K562 (cell line): ENCODE results near the gene CAGE1. TPM values are rescaled to one million over a fixed set of nuclear protein-coding genes. Genes with fewer than 3 reads are reported as not detected.
A peak's percentile ranks its signal among the peaks of the same experiment; 100 is the strongest.

ENCODE experiments used
- ATAC-seq: fragments of 200-7000 bp; cut with Tn5 transposase; 3 replicates; pipeline ENCODE4 v1.9.1; 2020; ENCODE audit warnings: moderate library complexity
- BruUV-seq: library from RNA; stranded (reverse); fragments of 400-500 nt; replicated peaks from 2 replicates; lab custom pipeline; 2021; lab: Mats Ljungman, UMichigan
- CTCF ChIA-PET: fragments of 300-600 bp; formaldehyde crosslinking; extraction: SDS; loops from one replicate; lab custom pipeline; 2021; ENCODE audit warnings: low intra/inter-chr PET ratio; lab: Yijun Ruan, JAX
- POLR2A ChIA-PET: fragments of 300-600, 350-650 bp; sonication (Branson Sonifier 250); formaldehyde crosslinking; extraction: SDS; loops from one replicate; lab custom pipeline; 2021; ENCODE audit warnings: antibody characterized with exemption, inconsistent platforms; lab: Yijun Ruan, JAX
- DNase-seq, 4 experiments: peaks; one replicate each; pipeline versions ENCODE4 v3.0.0 to v3.0.0-alpha.2; 2011 to 2018; ENCODE audit warnings: low spot score in 3 of 4, mixed read lengths in 3 of 4; ENCODE audit errors: extremely low read depth in 1 of 4
- FAIRE-seq: peaks from 2 replicates; lab custom pipeline; 2011; peaks lifted over from hg19 to GRCh38; lab: Jason Lieb, UNC
- H2AFZ ChIP-seq: 2 replicates; pipeline ENCODE4 v1.6.0; 2011; ENCODE audit warnings: low read depth, low read length, control low read depth, inconsistent platforms
- H3K27ac ChIP-seq: fragments of 200-600 bp; 3 replicates; pipeline ENCODE4 v1.8.0; 2011; ENCODE audit warnings: low read depth, mild to moderate bottlenecking, control low read depth, inconsistent platforms, low read length, moderate library complexity, mixed read lengths; ENCODE audit errors: extremely low read depth
- H3K27me3 ChIP-seq, 2 experiments: fragments of 300-600 bp in 1 of 2; 2 replicates in 1 of 2; 3 replicates in 1 of 2; pipeline versions ENCODE4 v1.6.0 to v1.8.0; 2011; ENCODE audit warnings: inconsistent platforms in 2 of 2, low read length in 2 of 2, mild to moderate bottlenecking in 1 of 2, mixed read lengths in 1 of 2, moderate library complexity in 1 of 2; ENCODE audit not compliant: control insufficient read depth in 2 of 2, insufficient read depth in 2 of 2
- H3K36me3 ChIP-seq: fragments of 300-600 bp; 3 replicates; pipeline ENCODE4 v1.8.0; 2011; ENCODE audit warnings: mild to moderate bottlenecking, low read length, inconsistent platforms; ENCODE audit not compliant: control insufficient read depth, insufficient read depth
- H3K4me1 ChIP-seq, 2 experiments: fragments of 200-600 bp in 1 of 2; replicated peaks in 1 of 2; 2 replicates in 1 of 2; 3 replicates in 1 of 2; pipeline versions ENCODE4 v1.5.1 to v1.8.0; 2011; ENCODE audit warnings: inconsistent platforms in 2 of 2, low read length in 2 of 2, mild to moderate bottlenecking in 1 of 2, mixed read lengths in 1 of 2, moderate library complexity in 1 of 2; ENCODE audit not compliant: control insufficient read depth in 2 of 2, insufficient read depth in 2 of 2
- H3K4me2 ChIP-seq: 2 replicates; pipeline ENCODE4 v1.6.1; 2011; ENCODE audit warnings: low read length, control low read depth, inconsistent platforms, mixed read lengths; ENCODE audit not compliant: insufficient read depth
- H3K4me3 ChIP-seq: fragments of 200-600 bp; sonication (generic), shearing (Covaris generic); 2 replicates; pipeline ENCODE4 v1.5.1; 2016; ENCODE audit warnings: control low read depth, inconsistent platforms
- H3K79me2 ChIP-seq: fragments of 200-600 bp; 3 replicates; pipeline ENCODE4 v1.8.0; 2011; ENCODE audit warnings: low read length, inconsistent platforms; ENCODE audit not compliant: control insufficient read depth, insufficient read depth
- H3K9ac ChIP-seq, 2 experiments: 2 replicates each; pipeline versions ENCODE4 v1.6.0 to v1.6.1; 2011; ENCODE audit warnings: low read depth in 2 of 2, low read length in 2 of 2, control low read depth in 1 of 2, inconsistent platforms in 1 of 2, mild to moderate bottlenecking in 1 of 2, mixed read lengths in 1 of 2; ENCODE audit not compliant: insufficient read depth in 1 of 2
- H3K9me1 ChIP-seq: one replicate; pipeline ENCODE4 v1.6.0; 2011; ENCODE audit warnings: inconsistent platforms, mild to moderate bottlenecking, low read length, moderate library complexity; ENCODE audit not compliant: control insufficient read depth, insufficient read depth
- H3K9me3 ChIP-seq: replicated peaks from 2 replicates; pipeline ENCODE4 v1.5.1; 2011; ENCODE audit warnings: low read depth, low read length, inconsistent platforms; ENCODE audit not compliant: control insufficient read depth, insufficient read depth
- H4K20me1 ChIP-seq: replicated peaks from 2 replicates; pipeline ENCODE4 v1.6.1; 2011; ENCODE audit warnings: low read length, inconsistent platforms, mixed read lengths; ENCODE audit not compliant: control insufficient read depth, insufficient read depth
- CBX8 ChIP-seq: fragments of 200-600 bp; sonication (generic); IDR thresholded peaks from 2 replicates; pipeline ENCODE4 v1.6.1; 2012; ENCODE audit warnings: borderline replicate concordance, mixed run types, low read depth, mild to moderate bottlenecking, moderate library complexity, mixed read lengths, low read length, control low read depth, inconsistent platforms; ENCODE audit not compliant: poor library complexity, severe bottlenecking; ENCODE audit errors: extremely low read depth
- HIVEP1 ChIP-seq: fragments of 250-450 bp; sonication (Bioruptor Pico); IDR thresholded peaks from 2 replicates; pipeline ENCODE4 v1.4.0; 2020; ENCODE audit warnings: mild to moderate bottlenecking
- NCOA6 ChIP-seq: fragments of 450-650 bp; IDR thresholded peaks from 2 replicates; pipeline ENCODE4 v1.6.1; 2017; ENCODE audit warnings: mild to moderate bottlenecking
- NR1H2 ChIP-seq: sonication (generic); formaldehyde crosslinking; IDR thresholded peaks from 2 replicates; pipeline ENCODE4 v1.4.0; 2020; ENCODE audit warnings: mild to moderate bottlenecking, missing genetic modification reagents
- RBM15 ChIP-seq: fragments of 200-400 bp; formaldehyde crosslinking; IDR thresholded peaks from 2 replicates; pipeline ENCODE4 v1.6.1; 2018; ENCODE audit warnings: mild to moderate bottlenecking, low read length, moderate library complexity; ENCODE audit not compliant: insufficient read depth
- RBM34 ChIP-seq: fragments of 200-400 bp; formaldehyde crosslinking; IDR thresholded peaks from 2 replicates; pipeline ENCODE4 v1.6.1; 2018; ENCODE audit warnings: low read length, borderline replicate concordance; ENCODE audit not compliant: insufficient read depth
- SMAD1 ChIP-seq: fragments of 150-350 bp; IDR thresholded peaks from 2 replicates; pipeline ENCODE4 v1.6.1; 2014; ENCODE audit warnings: low read length, low read depth; ENCODE audit not compliant: partially characterized antibody
- SP2 ChIP-seq: IDR thresholded peaks from 2 replicates; pipeline ENCODE4 v1.6.1; 2011; ENCODE audit warnings: mild to moderate bottlenecking, low read depth, low read length, moderate library complexity; ENCODE audit not compliant: poor library complexity, severe bottlenecking; ENCODE audit errors: extremely low read depth
- TEAD2 ChIP-seq: fragments of 450-650 bp; IDR thresholded peaks from 2 replicates; pipeline ENCODE4 v1.6.1; 2016; ENCODE audit warnings: missing genetic modification characterization, control low read depth, missing compliant biosample characterization
- ZNF224 ChIP-seq: sonication (generic); formaldehyde crosslinking; IDR thresholded peaks from 2 replicates; pipeline ENCODE4 v1.8.0; 2022; ENCODE audit warnings: mild to moderate bottlenecking, missing genetic modification reagents
- ZNF282 ChIP-seq: sonication (generic); formaldehyde crosslinking; IDR thresholded peaks from 2 replicates; pipeline ENCODE4 v1.8.1; 2023; ENCODE audit warnings: missing genetic modification reagents
- ZNF316 ChIP-seq: fragments of 450-650 bp; IDR thresholded peaks from 2 replicates; pipeline ENCODE4 v1.6.1; 2016
- ZNF449 ChIP-seq: fragments of 250-450 bp; sonication (Bioruptor Pico); IDR thresholded peaks from 2 replicates; pipeline ENCODE4 v1.8.0; 2022; ENCODE audit warnings: moderate library complexity, mild to moderate bottlenecking, inconsistent platforms
- ZNF668 ChIP-seq: fragments of 250-450 bp; sonication (Bioruptor Pico); IDR thresholded peaks from 2 replicates; pipeline ENCODE4 v1.8.0; 2022; ENCODE audit warnings: mild to moderate bottlenecking, inconsistent platforms
- WGBS: fragments of 100-300 bp; shearing (Covaris generic); methylation state at CpG from one replicate; pipeline ENCODE4 v1.1.6; 2016; ENCODE audit warnings: low coverage, mixed read lengths; ENCODE audit not compliant: insufficient coverage; ENCODE audit errors: missing lambda C conversion rate; 5-methylcytosine and 5-hydroxymethylcytosine counted together
- in situ Hi-C: fragments of 300-500 bp; cut with MboI; formaldehyde crosslinking; loops from 4 replicates; pipeline ENCODE4 v1.15.0; 2018; ENCODE audit warnings: inconsistent platforms, mixed read lengths
- intact Hi-C: fragments of 100-400 bp; cut with micrococcal nuclease; formaldehyde crosslinking; loops from 2 replicates; pipeline ENCODE4 v1.14.2; 2022
- polyA plus RNA-seq, 8 experiments: library from polyadenylated mRNA; depleted of rRNA in 4 of 8; stranded (reverse) in 5 of 8; unstranded in 3 of 8; fragments of >200 nt; fragmentation: Nextera tagmentation in 2 of 8; fragmentation: Illumina TruSeq in 1 of 8; extraction: Ambion mirVana in 2 of 8; extraction: Trizol in 1 of 8; gene quantifications; 2 replicates each; pipeline versions ENCODE4 v1.2.1 to v1.2.3, GENCODE V29; 2011 to 2014; ENCODE audit warnings: inconsistent platforms in 1 of 8, missing spikeins in 1 of 8
- total RNA-seq, 7 experiments: library from RNA; depleted of rRNA in 6 of 7; stranded (reverse); fragments of >200 nt in 6 of 7; fragmentation: Illumina TruSeq in 2 of 7; extraction: Trizol in 2 of 7; gene quantifications; 2 replicates each; pipeline versions ENCODE4 v1.2.1 to v1.2.3, GENCODE V29; 2011 to 2021; ENCODE audit warnings: low replicate concordance in 1 of 7
- TF ChIP-seq, protein P1 (sequence below): fragments of 450-650 bp; IDR thresholded peaks from 2 replicates; pipeline ENCODE4 v1.6.1; 2016; ENCODE audit warnings: missing biosample characterization, missing genetic modification characterization
- TF ChIP-seq, protein P2 (sequence below): IDR thresholded peaks from 2 replicates; pipeline ENCODE4 v1.6.1; 2012; ENCODE audit warnings: low read depth, low read length, improper control_type of control experiment, borderline replicate concordance
- TF ChIP-seq, protein P3 (sequence below): fragments of 450-650 bp; formaldehyde crosslinking; IDR thresholded peaks from 2 replicates; pipeline ENCODE4 v1.4.0; 2020; ENCODE audit warnings: mild to moderate bottlenecking

CAGE1 gene
- total and polyA plus RNA-seq, 9 of the 15 experiments (the other 6 are each of a cell fraction or from before 2014, with no cell fraction given) = 0.13 to 0.33 (median 0.18) TPM; not detected in 4

GRCh38 chr6:7301702-7302101, 87.8 kb downstream of the CAGE1 start:
- CTCF ChIA-PET = no interaction called here
- no peak overlapping the region for H3K9ac ChIP-seq
- FAIRE-seq (peak; percentile 26), ATAC-seq (no peak), DNase-seq (no peak)
- no peak overlapping the region for H3K27ac ChIP-seq
- H3K4me3 ChIP-seq = no peak overlapping the region
- no peaks in the 10 kb centered on the region for H3K4me1 ChIP-seq
- no peaks in the 10 kb centered on the region for H3K27me3 ChIP-seq
- no peaks in the 10 kb centered on the region for H3K9me3 ChIP-seq
- in situ Hi-C loops = no loop called here
- POLR2A ChIA-PET = interaction anchor here (2.1 to 3.8 kb wide), 2 partner anchors 10 to 16 kb away, joined by 7 to 16 read pairs; no protein-coding TSS in a partner anchor
- intact Hi-C loops = no loop called here
- peaks cover 93% of the 10 kb centered on the region for H3K36me3 ChIP-seq
- no TSS peak for BruUV-seq
- 93% methylated on average over 7 of the region's 7 CpGs for WGBS
- no peak overlapping the region for H2AFZ ChIP-seq
- H4K20me1 ChIP-seq = no peaks in the 10 kb centered on the region
- no peak overlapping the region for H3K4me2 ChIP-seq
- H3K9me1 ChIP-seq = no peaks in the 10 kb centered on the region
- H3K79me2 ChIP-seq = peaks cover 28% of the 10 kb centered on the region
- TF ChIP-seq RBM34 (no peak), ZNF316 (no peak), ZNF224 (CRISPR knock-in tag) (no peak), CBX8 (no peak), SMAD1 (no peak), TEAD2 (no peak), ZNF282 (CRISPR knock-in tag) (no peak), RBM15 (no peak), SP2 (no peak), ZNF668 (CRISPR knock-in tag) (no peak), NR1H2 (no peak), ZNF449 (CRISPR knock-in tag) (no peak), HIVEP1 (CRISPR knock-in tag) (no peak), NCOA6 (no peak)
- TF ChIP-seq, protein P1, sequence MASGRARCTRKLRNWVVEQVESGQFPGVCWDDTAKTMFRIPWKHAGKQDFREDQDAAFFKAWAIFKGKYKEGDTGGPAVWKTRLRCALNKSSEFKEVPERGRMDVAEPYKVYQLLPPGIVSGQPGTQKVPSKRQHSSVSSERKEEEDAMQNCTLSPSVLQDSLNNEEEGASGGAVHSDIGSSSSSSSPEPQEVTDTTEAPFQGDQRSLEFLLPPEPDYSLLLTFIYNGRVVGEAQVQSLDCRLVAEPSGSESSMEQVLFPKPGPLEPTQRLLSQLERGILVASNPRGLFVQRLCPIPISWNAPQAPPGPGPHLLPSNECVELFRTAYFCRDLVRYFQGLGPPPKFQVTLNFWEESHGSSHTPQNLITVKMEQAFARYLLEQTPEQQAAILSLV (tag) = no peak
- TF ChIP-seq, protein P2, sequence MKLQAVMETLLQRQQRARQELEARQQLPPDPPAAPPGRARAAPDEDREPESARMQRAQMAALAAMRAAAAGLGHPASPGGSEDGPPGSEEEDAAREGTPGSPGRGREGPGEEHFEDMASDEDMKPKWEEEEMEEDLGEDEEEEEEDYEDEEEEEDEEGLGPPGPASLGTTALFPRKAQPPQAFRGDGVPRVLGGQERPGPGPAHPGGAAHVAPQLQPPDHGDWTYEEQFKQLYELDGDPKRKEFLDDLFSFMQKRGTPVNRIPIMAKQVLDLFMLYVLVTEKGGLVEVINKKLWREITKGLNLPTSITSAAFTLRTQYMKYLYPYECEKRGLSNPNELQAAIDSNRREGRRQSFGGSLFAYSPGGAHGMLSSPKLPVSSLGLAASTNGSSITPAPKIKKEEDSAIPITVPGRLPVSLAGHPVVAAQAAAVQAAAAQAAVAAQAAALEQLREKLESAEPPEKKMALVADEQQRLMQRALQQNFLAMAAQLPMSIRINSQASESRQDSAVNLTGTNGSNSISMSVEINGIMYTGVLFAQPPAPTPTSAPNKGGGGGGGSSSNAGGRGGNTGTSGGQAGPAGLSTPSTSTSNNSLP = no peak
- TF ChIP-seq, protein P3, sequence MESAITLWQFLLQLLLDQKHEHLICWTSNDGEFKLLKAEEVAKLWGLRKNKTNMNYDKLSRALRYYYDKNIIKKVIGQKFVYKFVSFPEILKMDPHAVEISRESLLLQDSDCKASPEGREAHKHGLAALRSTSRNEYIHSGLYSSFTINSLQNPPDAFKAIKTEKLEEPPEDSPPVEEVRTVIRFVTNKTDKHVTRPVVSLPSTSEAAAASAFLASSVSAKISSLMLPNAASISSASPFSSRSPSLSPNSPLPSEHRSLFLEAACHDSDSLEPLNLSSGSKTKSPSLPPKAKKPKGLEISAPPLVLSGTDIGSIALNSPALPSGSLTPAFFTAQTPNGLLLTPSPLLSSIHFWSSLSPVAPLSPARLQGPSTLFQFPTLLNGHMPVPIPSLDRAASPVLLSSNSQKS (CRISPR knock-in tag) = no peak
